ENCODE measurements around the gene ZNF70. TPM values are rescaled to one million over a fixed set of nuclear protein-coding genes. Genes with fewer than 3 reads are reported as not detected.
A peak's percentile ranks its signal among the peaks of the same experiment; 100 is the strongest.

Gene ZNF70
- total and polyA plus RNA-seq, 9 of the 15 experiments (the other 6 are each of a cell fraction or from before 2014, with no cell fraction given): 0.14 to 3.3 (median 1.4) TPM

- TF ChIP-seq ZBTB17 (CRISPR knock-in tag; IDR thresholded peaks at IDR 0.05): no peak
- peak; percentile 98 for TF ChIP-seq CXXC5 (CRISPR knock-in tag; IDR thresholded peaks at IDR 0.05)
- TF ChIP-seq MGA (IDR thresholded peaks at IDR 0.05): peak; percentile 81
- no peak for TF ChIP-seq FOXM1 (IDR thresholded peaks at IDR 0.05; ENCODE audit: low read depth)
- TF ChIP-seq FOXM1 (CRISPR knock-in tag; IDR thresholded peaks at IDR 0.05; ENCODE audit: low read depth): peak; percentile 53; the same call in 1 of the 2 replicates
- TF ChIP-seq ZNF589 (CRISPR knock-in tag; IDR thresholded peaks at IDR 0.05; ENCODE audit: low read depth): no peak
- TF ChIP-seq HINFP (tag; conservative IDR thresholded peaks at IDR 0.05; ENCODE audit: low read depth): no peak
- TF ChIP-seq ZNF140 (CRISPR knock-in tag; IDR thresholded peaks at IDR 0.05): no peak
- no peak for TF ChIP-seq SIRT6 (IDR thresholded peaks at IDR 0.05; ENCODE audit: low read depth, low read length)
- TF ChIP-seq PHB (CRISPR knock-in tag; IDR thresholded peaks at IDR 0.05): no peak
- no peak for TF ChIP-seq ZNF12 (CRISPR knock-in tag; IDR thresholded peaks at IDR 0.05)
- TF ChIP-seq ZNF384 (IDR thresholded peaks at IDR 0.05; ENCODE audit: low read depth, low read length): no peak
- TF ChIP-seq SUPT5H (IDR thresholded peaks at IDR 0.05): peak; percentile 73
- peak; percentile 40; the same call in 1 of the 2 replicates for TF ChIP-seq C11orf30 (IDR thresholded peaks at IDR 0.05; ENCODE audit: low read depth)
- 0 out of 2 replicates have a peak, but pooled peaks have one; percentile 28 for TF ChIP-seq PML (IDR thresholded peaks at IDR 0.05; ENCODE audit: low read length)
These were observed 33.8 kb downstream of the ZNF70 start (continued) for GRCh38 chr22:23716811-23717801.

Data from K562 (cell line).